DND-41 (cell line): Measurements from ENCODE around the gene TDRD7.

ENCODE experiments used
- EZH2 ChIP-seq: IDR thresholded peaks from 3 replicates; pipeline ENCODE4 v1.6.1; 2012; ENCODE audit warnings: borderline replicate concordance, low read depth, mild to moderate bottlenecking, moderate library complexity, low read length, inconsistent platforms; ENCODE audit not compliant: severe bottlenecking
- TF ChIP-seq, protein P1 (sequence below): IDR thresholded peaks from 2 replicates; pipeline ENCODE4 v1.5.1; 2012; ENCODE audit warnings: borderline replicate concordance, low read length, moderate library complexity, mild to moderate bottlenecking; ENCODE audit not compliant: poor library complexity, severe bottlenecking; ENCODE audit errors: extremely low read depth

DNA sequence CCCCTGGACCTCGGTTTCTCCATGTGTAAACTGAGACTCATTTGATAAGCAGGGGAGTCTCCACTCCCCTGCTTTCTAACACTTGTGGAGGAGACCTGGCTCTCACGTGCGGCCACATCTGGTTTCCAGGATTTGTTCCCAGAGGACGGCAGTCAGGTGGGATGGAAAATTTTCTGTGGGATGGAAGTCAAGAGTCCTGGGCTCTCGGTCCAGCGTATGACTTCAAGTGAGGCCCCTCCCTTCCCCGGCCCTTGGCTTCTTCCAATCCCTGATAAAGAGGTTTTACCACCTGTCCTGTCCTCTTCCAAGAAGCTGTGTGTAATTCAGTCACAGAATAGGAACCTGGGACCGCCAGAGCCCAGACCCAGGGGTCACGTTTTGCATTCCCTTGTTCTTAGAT is 124.6 kb downstream of the TDRD7 start:
- TF ChIP-seq, protein P1, sequence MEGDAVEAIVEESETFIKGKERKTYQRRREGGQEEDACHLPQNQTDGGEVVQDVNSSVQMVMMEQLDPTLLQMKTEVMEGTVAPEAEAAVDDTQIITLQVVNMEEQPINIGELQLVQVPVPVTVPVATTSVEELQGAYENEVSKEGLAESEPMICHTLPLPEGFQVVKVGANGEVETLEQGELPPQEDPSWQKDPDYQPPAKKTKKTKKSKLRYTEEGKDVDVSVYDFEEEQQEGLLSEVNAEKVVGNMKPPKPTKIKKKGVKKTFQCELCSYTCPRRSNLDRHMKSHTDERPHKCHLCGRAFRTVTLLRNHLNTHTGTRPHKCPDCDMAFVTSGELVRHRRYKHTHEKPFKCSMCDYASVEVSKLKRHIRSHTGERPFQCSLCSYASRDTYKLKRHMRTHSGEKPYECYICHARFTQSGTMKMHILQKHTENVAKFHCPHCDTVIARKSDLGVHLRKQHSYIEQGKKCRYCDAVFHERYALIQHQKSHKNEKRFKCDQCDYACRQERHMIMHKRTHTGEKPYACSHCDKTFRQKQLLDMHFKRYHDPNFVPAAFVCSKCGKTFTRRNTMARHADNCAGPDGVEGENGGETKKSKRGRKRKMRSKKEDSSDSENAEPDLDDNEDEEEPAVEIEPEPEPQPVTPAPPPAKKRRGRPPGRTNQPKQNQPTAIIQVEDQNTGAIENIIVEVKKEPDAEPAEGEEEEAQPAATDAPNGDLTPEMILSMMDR: no peak
- TF ChIP-seq EZH2: no peak
